Endothelial cell of umbilical vein (primary cell): ENCODE data around the gene SPATA24. TPM values are rescaled to one million over a fixed set of nuclear protein-coding genes. Genes with fewer than 3 reads are reported as not detected.

Experiments used
- BruUV-seq: library from RNA; stranded (reverse); fragments of 400-500 nt; replicated peaks from 2 replicates; lab custom pipeline; 2021; lab: Mats Ljungman, UMichigan
- CTCF ChIA-PET: fragments of 300-600, 350-600 bp; sonication (Branson Sonifier 250); formaldehyde crosslinking; loops from one replicate; lab custom pipeline; 2021; ENCODE audit warnings: antibody characterized with exemption, inconsistent platforms; lab: Charles Lee
- POLR2A ChIA-PET: fragments of 300-600, 350-600 bp; sonication (Branson Sonifier 250); formaldehyde crosslinking; loops from one replicate; lab custom pipeline; 2021; ENCODE audit warnings: antibody characterized with exemption, inconsistent platforms; lab: Charles Lee
- DNase-seq: peaks from one replicate; pipeline ENCODE4 v3.0.0-alpha.2; 2011; ENCODE audit warnings: low read depth, low spot score
- FAIRE-seq: peaks from 2 replicates; lab custom pipeline; 2011; peaks lifted over from hg19 to GRCh38; lab: Jason Lieb, UNC
- H2AFZ ChIP-seq: 2 replicates; pipeline ENCODE4 v1.6.0; 2012; ENCODE audit warnings: low read depth, low read length, control low read depth, inconsistent platforms
- H3K27ac ChIP-seq: 2 replicates; pipeline ENCODE4 v1.5.1; 2011; ENCODE audit warnings: low read depth, mild to moderate bottlenecking, control low read depth, low read length, moderate library complexity; ENCODE audit not compliant: insufficient read depth
- H3K27me3 ChIP-seq, 2 experiments: 2 replicates each; pipeline versions ENCODE4 v1.6.0 to v1.6.1; 2011; ENCODE audit warnings: low read length in 2 of 2, mixed read lengths in 1 of 2; ENCODE audit not compliant: control insufficient read depth in 2 of 2, insufficient read depth in 2 of 2
- H3K36me3 ChIP-seq, 2 experiments: 2 replicates in 1 of 2; 3 replicates in 1 of 2; pipeline ENCODE4 v1.5.1; 2011; ENCODE audit warnings: low read length in 2 of 2, mild to moderate bottlenecking in 1 of 2, moderate library complexity in 1 of 2; ENCODE audit not compliant: control insufficient read depth in 2 of 2, insufficient read depth in 2 of 2; ENCODE audit errors: extremely low read depth in 1 of 2
- H3K4me1 ChIP-seq: 3 replicates; pipeline ENCODE4 v1.5.1; 2011; ENCODE audit warnings: mild to moderate bottlenecking, low read length; ENCODE audit not compliant: control insufficient read depth, insufficient read depth; ENCODE audit errors: extremely low read depth
- H3K4me2 ChIP-seq: 2 replicates; pipeline ENCODE4 v1.6.1; 2011; ENCODE audit warnings: low read length, control low read depth, mixed read lengths; ENCODE audit not compliant: insufficient read depth
- H3K4me3 ChIP-seq, 3 experiments: fragments of 200-600 bp in 1 of 3; sonication (generic), shearing (Covaris generic) in 1 of 3; replicated peaks in 1 of 3; 2 replicates each; pipeline ENCODE4 v1.5.1; 2011 to 2016; ENCODE audit warnings: control low read depth in 3 of 3, low read length in 3 of 3, mild to moderate bottlenecking in 2 of 3, inconsistent platforms in 1 of 3, low read depth in 1 of 3, moderate library complexity in 1 of 3; ENCODE audit not compliant: insufficient read depth in 1 of 3
- H3K79me2 ChIP-seq: 2 replicates; pipeline ENCODE4 v1.6.0; 2012; ENCODE audit warnings: low read length, inconsistent platforms; ENCODE audit not compliant: control insufficient read depth, insufficient read depth
- H3K9ac ChIP-seq: replicated peaks from 2 replicates; pipeline ENCODE3; 2011; ENCODE audit warnings: low read length, control low read depth; ENCODE audit not compliant: insufficient read depth; ENCODE audit errors: extremely low read depth
- H3K9me1 ChIP-seq: replicated peaks from 3 replicates; pipeline ENCODE4 v1.6.0; 2011; ENCODE audit warnings: mild to moderate bottlenecking, low read length; ENCODE audit not compliant: control insufficient read depth, insufficient read depth; ENCODE audit errors: extremely low read depth
- H3K9me3 ChIP-seq: replicated peaks from 2 replicates; pipeline ENCODE4 v1.5.1; 2012; ENCODE audit warnings: low read length, inconsistent platforms; ENCODE audit not compliant: control insufficient read depth, insufficient read depth
- H4K20me1 ChIP-seq: replicated peaks from 2 replicates; pipeline ENCODE3; 2011; ENCODE audit warnings: mild to moderate bottlenecking, low read length; ENCODE audit not compliant: control insufficient read depth, insufficient read depth; ENCODE audit errors: extremely low read depth
- EZH2 ChIP-seq: IDR thresholded peaks from 2 replicates; pipeline ENCODE4 v1.6.1; 2012; ENCODE audit warnings: borderline replicate concordance, low read depth, mild to moderate bottlenecking, moderate library complexity, low read length, inconsistent platforms; ENCODE audit not compliant: severe bottlenecking
- FOS ChIP-seq: IDR thresholded peaks from 2 replicates; pipeline ENCODE4 v1.6.1; 2011; ENCODE audit warnings: mild to moderate bottlenecking, low read length, moderate library complexity, borderline replicate concordance; ENCODE audit not compliant: insufficient read depth
- GATA2 ChIP-seq: IDR thresholded peaks from 2 replicates; pipeline ENCODE4 v1.7.0; 2011; ENCODE audit warnings: low read depth, mild to moderate bottlenecking, moderate library complexity, mixed read lengths, low read length; ENCODE audit not compliant: insufficient read length, insufficient read depth
- JUN ChIP-seq: IDR thresholded peaks from 2 replicates; pipeline ENCODE4 v1.6.1; 2011; ENCODE audit warnings: borderline replicate concordance, low read depth; ENCODE audit not compliant: insufficient read length, insufficient read depth
- MAX ChIP-seq: IDR thresholded peaks from 2 replicates; pipeline ENCODE4 v1.6.1; 2011; ENCODE audit not compliant: insufficient read depth, insufficient read length
- MYC ChIP-seq: IDR thresholded peaks from one replicate; pipeline ENCODE4 v1.6.1; 2011; ENCODE audit warnings: mild to moderate bottlenecking, low read depth, low read length
- POLR2A ChIP-seq: IDR thresholded peaks from 2 replicates; pipeline ENCODE4 v1.6.1; 2012; ENCODE audit warnings: low read depth, mild to moderate bottlenecking, control low read depth, low read length
- POLR2AphosphoS5 ChIP-seq: IDR thresholded peaks from 2 replicates; pipeline ENCODE4 v1.6.1; 2012; ENCODE audit warnings: low read depth, mild to moderate bottlenecking, control low read depth, low read length, moderate library complexity; ENCODE audit not compliant: insufficient read depth
- dilution Hi-C: fragments of 300-500 bp; cut with MboI; formaldehyde crosslinking; loops from one replicate; pipeline ENCODE4 v1.15.0; 2019; ENCODE audit warnings: low sequenced_read_pairs; ENCODE audit not compliant: extremely low pct_ligation_motif_present
- intact Hi-C: fragments of 100-400 bp; cut with micrococcal nuclease; formaldehyde crosslinking; loops from one replicate; pipeline ENCODE4 v1.10.0; 2022
- polyA plus RNA-seq, 4 experiments: library from polyadenylated mRNA; depleted of rRNA in 3 of 4; stranded (reverse) in 3 of 4; unstranded in 1 of 4; fragments of >200 nt; gene quantifications; 2 replicates each; pipeline versions ENCODE4 v1.2.1 to v1.2.3, GENCODE V29; 2011 to 2012; ENCODE audit warnings: missing spikeins in 1 of 4
- total RNA-seq: library from RNA; stranded (reverse); gene quantifications from 2 replicates; pipeline ENCODE4 v1.2.3, GENCODE V29; 2021
- TF ChIP-seq, protein P1 (sequence below), 2 donors: IDR thresholded peaks; 1 replicate in 1 of 2; 2 replicates in 1 of 2; pipeline ENCODE4 v1.5.1; 2011; ENCODE audit warnings: low read length in 2 of 2, mild to moderate bottlenecking in 2 of 2, moderate library complexity in 2 of 2, control low read depth in 1 of 2, inconsistent platforms in 1 of 2, low read depth in 1 of 2; ENCODE audit not compliant: insufficient read depth in 1 of 2; ENCODE audit errors: extremely low read depth in 1 of 2

SPATA24 gene
- total and polyA plus RNA-seq, 2 donors (not counting 3 experiments of a cell fraction or from before 2014, with no cell fraction given): 3.2 to 7.9 TPM

GRCh38 chr5:139360384-139360783 is 43.5 kb downstream of the SPATA24 start:
- Histone ChIP-seq H3K27ac (no peak overlapping the region), H2AFZ (no peak overlapping the region), H3K9ac (no peak overlapping the region), H4K20me1 (peaks cover 9% of the 10 kb centered on the region), H3K4me2 (no peak overlapping the region), H3K79me2 (peaks cover 44% of the 10 kb centered on the region), H3K27me3 (no peaks in the 10 kb centered on the region), H3K36me3 (peaks cover under 1 to 3% of the 10 kb centered on the region in 2 experiments), H3K9me1 (no peaks in the 10 kb centered on the region), H3K4me3 (no peak overlapping the region), H3K9me3 (no peaks in the 10 kb centered on the region), H3K4me1 (no peaks in the 10 kb centered on the region)
- ChIA-PET POLR2A (no interaction called here), CTCF (interaction anchor here (0.9 kb wide), 1 partner anchor 17 kb away, joined by 3 read pairs; no protein-coding TSS in a partner anchor)
- no peak for FAIRE-seq
- TF ChIP-seq EZH2: no peak
- no peak for TF ChIP-seq MYC
- TF ChIP-seq MAX: no peak
- no peak for TF ChIP-seq JUN
- TF ChIP-seq, protein P1, sequence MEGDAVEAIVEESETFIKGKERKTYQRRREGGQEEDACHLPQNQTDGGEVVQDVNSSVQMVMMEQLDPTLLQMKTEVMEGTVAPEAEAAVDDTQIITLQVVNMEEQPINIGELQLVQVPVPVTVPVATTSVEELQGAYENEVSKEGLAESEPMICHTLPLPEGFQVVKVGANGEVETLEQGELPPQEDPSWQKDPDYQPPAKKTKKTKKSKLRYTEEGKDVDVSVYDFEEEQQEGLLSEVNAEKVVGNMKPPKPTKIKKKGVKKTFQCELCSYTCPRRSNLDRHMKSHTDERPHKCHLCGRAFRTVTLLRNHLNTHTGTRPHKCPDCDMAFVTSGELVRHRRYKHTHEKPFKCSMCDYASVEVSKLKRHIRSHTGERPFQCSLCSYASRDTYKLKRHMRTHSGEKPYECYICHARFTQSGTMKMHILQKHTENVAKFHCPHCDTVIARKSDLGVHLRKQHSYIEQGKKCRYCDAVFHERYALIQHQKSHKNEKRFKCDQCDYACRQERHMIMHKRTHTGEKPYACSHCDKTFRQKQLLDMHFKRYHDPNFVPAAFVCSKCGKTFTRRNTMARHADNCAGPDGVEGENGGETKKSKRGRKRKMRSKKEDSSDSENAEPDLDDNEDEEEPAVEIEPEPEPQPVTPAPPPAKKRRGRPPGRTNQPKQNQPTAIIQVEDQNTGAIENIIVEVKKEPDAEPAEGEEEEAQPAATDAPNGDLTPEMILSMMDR (IDR thresholded peaks at IDR 0.05; ENCODE audit: extremely low read depth in 1 of 2, insufficient read depth in 1 of 2, low read depth in 1 of 2, low read length in 2 of 2): no peak
- TF ChIP-seq FOS: no peak
- TF ChIP-seq GATA2: no peak
- no peak for TF ChIP-seq POLR2A
- TF ChIP-seq POLR2AphosphoS5: no peak
- no TSS peak for BruUV-seq
- no peak for DNase-seq
- dilution Hi-C loops: no loop called here
- intact Hi-C loops: no loop called here
